ENCODE data around the gene GATAD1.

GRCh38 chr7:92498557-92498956 lies 51.3 kb downstream of the GATAD1 start:
- TF ChIP-seq ZNF660 (CRISPR knock-in tag; IDR thresholded peaks at IDR 0.05; ENCODE audit: borderline replicate concordance, low read depth) (no peak), CTCF (CRISPR knock-in tag; IDR thresholded peaks at IDR 0.05) (no peak), ZNF788 (CRISPR knock-in tag; IDR thresholded peaks at IDR 0.05; ENCODE audit: borderline replicate concordance) (no peak), THYN1 (CRISPR knock-in tag; IDR thresholded peaks at IDR 0.05; ENCODE audit: borderline replicate concordance, low read depth) (no peak), EZH2 (conservative IDR thresholded peaks at IDR 0.05; ENCODE audit: low read depth, low read length) (no peak)
